ENCODE results near the gene EIF3K.
"Not testable (repeated sequence)": the region's sequence is repeated elsewhere in the genome, so short reads cannot be mapped to it uniquely, and the experiment has no call there.

Gene EIF3K

GRCh38 chr19:38619361-38620174, 580 bp downstream of the EIF3K start:
- no peak for DNase-seq

DNA sequence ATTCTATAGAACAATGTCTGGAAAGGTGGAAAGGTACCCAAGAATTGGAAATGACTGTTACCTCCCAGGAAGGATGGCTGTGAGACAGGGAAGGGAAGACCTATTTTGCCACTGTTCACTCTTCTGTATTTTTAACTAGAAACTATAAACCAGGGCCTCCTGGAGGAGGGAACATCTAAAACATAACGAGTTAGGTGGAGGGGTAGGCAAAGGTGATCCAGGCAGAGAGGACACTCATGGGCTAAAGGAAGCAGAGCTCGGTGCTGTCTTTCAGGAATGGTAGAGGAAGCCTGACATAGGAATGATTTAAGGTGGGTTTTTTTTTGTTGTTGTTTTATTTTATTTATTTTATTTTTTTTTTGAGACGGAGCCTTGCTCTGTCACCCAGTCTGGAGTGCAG, 5.8 kb downstream of the EIF3K start:
- no peak for DNase-seq

GRCh38 chr19:38626401-38626800, 7.4 kb downstream of the EIF3K start:
- DNase-seq = no peak

DNA sequence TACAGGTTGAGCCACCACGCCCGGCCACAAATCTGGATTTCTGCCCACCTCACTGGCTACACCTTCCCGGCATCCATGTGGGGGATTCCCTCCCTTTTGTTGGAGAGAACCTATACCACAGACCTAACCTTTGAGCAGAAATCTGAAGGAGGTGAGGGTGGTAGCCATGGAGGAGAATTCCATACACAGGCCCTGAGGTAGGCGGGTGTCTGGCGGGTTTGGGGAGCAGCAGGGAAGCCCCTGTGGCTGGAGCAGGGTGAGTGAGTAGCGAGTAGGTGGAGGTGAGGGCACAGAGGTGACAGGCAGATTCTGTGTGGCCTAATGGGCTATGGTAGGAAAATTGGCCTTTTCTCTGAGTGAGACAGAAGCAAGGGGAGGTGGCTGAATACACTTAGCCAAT, 10.6 kb downstream of the EIF3K start:
- DNase-seq = no peak

GRCh38 chr19:38631301-38631700, 12.3 kb downstream of the EIF3K start:
- not testable (repeated sequence) for DNase-seq

GRCh38 chr19:38631811-38632475, 13.0 kb downstream of the EIF3K start:
- not testable (repeated sequence) for DNase-seq

DNA sequence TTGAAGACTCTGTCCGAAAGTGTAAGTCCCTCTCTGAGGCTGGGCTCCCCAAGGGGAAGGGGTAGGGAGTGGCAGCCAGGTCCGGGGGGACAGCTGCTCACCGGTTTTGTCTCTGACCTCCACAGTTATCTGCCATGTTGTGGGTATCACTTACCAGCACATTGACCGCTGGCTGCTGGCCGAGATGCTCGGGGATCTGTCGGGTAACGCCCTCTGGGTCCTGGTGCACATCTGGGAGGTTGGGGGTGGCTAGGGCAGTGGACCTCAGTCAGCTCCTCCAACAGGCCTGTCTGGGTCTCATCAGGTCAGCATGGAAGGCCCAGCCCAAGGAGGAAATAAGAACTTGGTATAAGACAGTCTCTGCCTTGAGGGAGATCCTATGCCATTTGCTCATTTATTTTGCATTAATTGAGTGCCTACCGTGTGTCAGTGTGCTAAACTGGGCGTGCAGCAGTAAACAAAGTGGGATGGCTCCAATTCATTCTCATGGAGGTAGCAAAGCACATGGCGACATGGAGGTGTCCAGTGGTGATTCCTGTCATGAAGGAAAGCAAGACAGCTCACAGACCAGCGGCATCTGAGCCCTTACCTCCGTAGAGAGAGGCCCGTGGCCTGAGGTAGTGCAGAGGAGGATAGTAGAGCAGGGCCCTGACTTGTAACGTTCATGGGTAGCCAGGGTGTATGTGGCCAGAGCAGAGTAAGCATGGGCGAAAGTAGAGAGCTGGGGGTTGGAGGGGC, 13.7 kb downstream of the EIF3K start:
- DNase-seq = no peak

DNA sequence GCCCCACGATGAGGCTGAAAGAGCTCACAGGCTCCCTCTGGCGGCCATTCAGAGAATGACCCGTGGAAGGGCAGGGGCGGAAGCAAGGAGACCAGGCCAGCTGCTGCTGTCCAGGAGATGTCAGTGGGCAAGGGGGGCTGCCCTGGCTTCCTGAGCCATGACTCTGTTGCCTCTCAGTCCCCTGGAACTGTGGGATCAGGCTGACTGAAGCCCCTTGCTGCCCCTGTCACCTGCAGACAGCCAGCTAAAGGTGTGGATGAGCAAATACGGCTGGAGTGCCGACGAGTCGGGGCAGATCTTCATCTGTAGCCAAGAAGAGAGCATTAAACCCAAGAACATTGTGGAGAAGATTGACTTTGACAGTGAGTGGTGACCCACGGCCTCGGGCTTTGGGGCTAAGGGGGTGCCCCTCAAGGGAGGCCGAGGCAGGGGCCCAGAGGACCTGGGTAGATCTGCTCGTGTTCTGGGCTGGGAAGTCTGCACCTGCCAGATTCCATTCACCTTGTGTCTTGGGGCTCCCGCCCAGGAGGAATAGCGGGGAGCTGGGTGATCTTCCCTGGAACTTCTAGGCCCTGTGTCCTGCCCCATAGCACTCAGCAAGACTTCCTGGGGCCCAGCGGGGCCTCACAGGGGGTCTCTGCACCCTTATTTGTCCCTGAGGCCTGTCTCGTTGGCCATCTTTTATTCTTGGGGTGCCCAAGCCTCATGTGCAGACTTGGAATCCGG, 15.9 kb downstream of the EIF3K start:
- peak; percentile 78 for DNase-seq

GRCh38 chr19:38635483-38636399, 16.8 kb downstream of the EIF3K start:
- no peak for DNase-seq

DNA sequence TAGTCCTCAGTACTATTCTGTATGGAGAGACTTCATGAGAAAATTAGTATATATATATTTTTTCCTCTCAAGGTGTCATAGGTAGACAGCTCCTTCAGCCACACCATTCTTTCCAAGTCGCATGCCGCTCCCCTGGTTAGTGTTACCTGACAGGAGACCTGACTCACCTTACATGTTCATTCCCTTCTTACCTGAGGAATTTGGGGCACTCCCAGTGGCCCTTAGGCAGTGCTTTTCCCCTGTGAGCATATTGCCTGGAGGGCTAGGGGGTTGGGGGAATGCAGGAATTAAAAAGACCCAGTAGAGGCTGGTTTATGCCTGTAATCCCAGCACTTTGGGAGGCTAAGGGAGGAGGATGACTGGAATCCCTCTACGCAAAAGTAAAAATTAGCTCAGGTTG, 19.5 kb downstream of the EIF3K start:
- no peak for DNase-seq

GRCh38 chr19:38639679-38640078, 20.7 kb downstream of the EIF3K start:
- DNase-seq = no peak

DNA sequence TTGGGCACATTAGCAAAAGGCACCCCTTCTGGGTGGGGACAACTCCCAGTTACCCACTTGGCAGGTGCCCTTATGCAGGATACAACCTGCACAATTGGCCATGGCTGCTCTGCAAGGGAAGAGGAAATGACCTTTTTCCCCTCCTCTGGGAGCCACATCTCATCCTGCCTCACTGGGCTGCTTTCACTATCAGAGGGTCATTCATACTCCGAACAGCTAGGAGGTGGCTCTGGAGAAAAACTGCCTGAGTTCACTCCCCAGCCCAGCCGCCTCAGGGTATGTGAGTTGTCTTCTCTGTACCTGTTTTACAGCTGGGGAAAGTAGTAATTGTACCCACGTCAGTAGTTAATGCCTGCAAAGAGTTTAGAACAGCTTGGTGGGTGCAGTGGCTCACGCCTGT, 21.4 kb downstream of the EIF3K start:
- DNase-seq = no peak

GRCh38 chr19:38642176-38642575, 23.2 kb downstream of the EIF3K start:
- no peak for DNase-seq

GRCh38 chr19:38644719-38645118, 25.7 kb downstream of the EIF3K start:
- DNase-seq = no peak

GRCh38 chr19:38647368-38647965, 28.5 kb downstream of the EIF3K start, which contains the start of gene ACTN4:
Gene ACTN4 (plus strand): TSS chr19:38647649. CDS start chr19:38647746, 97 bp downstream.
- DNase-seq = peak; percentile 100

- DNase-seq = no peak
These were observed 29.2 kb downstream of the EIF3K start for GRCh38 chr19:38647966-38648768.

DNA sequence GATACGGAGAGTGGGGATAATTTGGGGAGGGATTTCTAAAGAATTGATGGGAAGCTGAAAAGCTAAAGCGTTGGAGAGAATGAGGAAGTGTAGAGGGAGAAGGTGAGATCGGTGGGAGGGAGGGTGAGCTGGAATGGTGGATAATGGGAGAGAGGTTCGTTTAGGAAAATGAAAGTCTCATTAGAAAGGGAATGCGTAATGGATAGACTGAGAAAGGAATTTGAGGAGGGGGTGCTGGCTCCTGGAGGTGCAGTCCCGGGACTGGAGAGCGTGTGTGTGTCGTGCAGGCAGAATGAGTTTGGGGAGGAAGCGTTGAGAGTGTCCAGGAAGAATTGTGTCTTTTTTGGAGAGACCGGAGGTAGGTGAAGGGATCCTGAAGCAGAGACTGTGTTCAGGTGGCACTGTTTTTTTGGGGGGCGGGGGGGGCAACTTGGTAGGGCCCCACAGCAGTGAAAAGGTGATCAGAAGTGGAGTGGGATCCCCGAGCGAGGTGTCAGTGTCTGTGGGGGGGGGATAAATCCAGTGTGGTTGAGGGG, 29.8 kb downstream of the EIF3K start:
- no peak for DNase-seq

DNA sequence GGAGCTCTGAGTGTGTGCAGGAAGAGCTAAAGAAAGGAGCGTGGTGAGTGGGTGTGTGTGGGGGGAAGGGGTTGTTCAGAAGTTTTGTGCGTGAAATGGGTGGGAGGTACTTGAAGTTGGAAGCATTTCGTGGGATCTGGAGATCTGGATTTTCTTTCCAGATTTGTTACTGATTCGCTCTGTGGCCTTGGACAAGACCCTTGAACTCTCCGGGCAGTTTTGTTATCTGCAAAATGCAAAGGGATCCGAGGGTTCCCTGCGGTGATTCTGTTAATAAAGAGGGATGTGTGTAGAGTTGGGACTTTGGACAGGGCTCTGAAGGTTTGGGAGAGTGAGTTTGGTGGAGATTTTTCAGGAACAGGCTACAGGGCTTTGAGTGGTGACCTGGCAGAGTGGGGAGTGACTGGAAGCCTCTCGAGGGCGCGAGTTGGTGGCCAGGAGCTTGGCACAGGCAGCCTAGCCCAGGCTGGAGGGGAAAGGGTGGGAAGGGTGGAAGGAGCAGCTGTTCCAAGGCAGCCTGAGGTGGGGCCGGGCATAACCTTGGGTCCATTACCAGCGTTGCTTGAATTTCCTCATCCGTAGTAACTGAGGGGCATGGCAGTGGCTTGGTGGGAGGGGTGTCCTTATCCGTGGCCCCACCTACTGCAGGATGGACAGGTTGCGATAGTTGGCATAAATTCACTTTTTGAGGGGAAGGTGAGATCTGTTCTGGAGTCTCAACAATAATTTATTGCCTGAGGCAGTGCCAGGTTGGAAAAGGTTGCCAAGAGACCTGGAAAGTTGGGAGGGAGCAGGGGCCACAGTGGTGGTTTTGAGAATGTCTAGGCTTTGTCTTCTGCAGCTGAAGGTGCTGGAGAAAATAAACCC, 30.6 kb downstream of the EIF3K start:
- no peak for DNase-seq

DNA sequence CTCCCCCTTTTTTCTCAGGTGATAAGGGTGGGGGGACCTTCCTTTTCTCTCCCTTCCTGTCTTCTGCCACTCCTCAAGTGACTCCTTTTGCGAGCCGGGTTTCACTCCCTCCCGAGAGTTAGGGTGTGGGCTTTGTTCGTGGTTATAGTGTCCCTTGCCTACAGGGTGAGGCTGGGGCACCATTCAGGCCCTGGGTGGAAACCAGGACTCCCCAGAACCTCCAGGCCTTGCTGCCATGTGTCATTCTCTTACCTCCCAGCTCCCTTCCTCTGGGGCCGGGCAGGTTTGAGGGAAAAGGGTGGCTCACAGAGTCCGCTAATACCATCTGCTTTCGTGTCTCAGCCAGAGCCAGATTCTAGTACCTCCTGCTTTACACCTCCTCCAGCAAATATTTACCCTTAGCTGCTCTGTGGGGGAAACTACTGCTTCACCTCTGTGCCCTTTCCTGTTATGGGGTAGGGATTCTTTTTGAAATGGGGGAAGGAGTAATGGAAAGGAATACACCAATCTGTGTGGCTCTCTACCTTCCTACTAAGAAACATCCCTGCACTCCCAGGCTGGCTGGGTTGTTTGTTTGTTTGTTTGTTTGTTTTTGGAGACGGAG, 31.3 kb downstream of the EIF3K start:
- no peak for DNase-seq

Measured in CD4-positive, alpha-beta T cell treated with Interleukin-12 subunit alpha and Interleukin-12 subunit beta, for 1 hour (primary cell).